Measurements from ENCODE around the gene RPS29. TPM values are rescaled to one million over a fixed set of nuclear protein-coding genes. Genes with fewer than 3 reads are reported as not detected.
A peak's percentile ranks its signal among the peaks of the same experiment; 100 is the strongest.

Gene RPS29
- total and polyA plus RNA-seq, 10 donors = 1,240 to 11,620 (median 4,157) TPM

DNA sequence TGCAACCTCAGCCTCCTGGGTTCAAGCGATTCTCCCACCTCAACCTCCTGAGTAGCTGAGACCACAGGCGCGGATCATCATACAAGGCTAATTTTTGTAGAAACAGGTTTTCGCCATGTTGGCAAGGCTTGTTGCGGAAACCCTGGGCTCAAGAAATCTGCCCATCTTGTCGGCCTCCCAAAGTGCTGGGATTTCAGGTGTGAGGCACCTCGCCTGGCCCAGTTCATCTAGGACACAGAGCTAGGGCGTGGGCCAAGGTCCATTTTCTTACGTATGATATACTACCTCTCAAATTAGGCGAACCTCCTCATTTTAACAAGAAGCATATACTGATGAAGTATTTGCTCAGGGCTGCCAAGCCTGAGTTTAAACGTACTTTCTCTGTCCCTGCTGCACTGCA is 2.1 kb downstream of the RPS29 start:
- WGBS, 5 donors = 71 to 84% (median 82%) methylated on average over 11 of the region's 11 CpGs

DNA sequence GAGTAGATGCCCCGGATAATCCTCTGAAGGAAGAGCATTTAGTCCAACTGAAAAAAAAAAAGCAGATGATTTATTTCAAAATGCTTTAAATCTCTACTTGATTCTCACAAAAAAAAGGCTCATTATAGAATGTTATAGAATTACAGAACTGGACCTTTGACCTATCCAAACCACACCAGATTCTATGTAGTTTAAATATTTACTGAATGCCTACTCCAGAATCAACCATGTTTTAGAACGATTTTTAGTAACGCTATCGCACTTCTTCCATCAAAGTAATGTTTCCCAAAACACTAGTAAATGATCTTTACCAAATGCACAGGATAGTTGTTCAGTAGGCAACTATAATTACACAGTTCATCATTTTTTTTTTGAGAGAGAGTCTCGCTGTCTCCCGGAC is 2.6 kb downstream of the RPS29 start:
- TF ChIP-seq POLR2A (IDR thresholded peaks at IDR 0.05) = no peak
- TF ChIP-seq POLR2AphosphoS5 (IDR thresholded peaks at IDR 0.05) = no peak
- TF ChIP-seq, protein P1, sequence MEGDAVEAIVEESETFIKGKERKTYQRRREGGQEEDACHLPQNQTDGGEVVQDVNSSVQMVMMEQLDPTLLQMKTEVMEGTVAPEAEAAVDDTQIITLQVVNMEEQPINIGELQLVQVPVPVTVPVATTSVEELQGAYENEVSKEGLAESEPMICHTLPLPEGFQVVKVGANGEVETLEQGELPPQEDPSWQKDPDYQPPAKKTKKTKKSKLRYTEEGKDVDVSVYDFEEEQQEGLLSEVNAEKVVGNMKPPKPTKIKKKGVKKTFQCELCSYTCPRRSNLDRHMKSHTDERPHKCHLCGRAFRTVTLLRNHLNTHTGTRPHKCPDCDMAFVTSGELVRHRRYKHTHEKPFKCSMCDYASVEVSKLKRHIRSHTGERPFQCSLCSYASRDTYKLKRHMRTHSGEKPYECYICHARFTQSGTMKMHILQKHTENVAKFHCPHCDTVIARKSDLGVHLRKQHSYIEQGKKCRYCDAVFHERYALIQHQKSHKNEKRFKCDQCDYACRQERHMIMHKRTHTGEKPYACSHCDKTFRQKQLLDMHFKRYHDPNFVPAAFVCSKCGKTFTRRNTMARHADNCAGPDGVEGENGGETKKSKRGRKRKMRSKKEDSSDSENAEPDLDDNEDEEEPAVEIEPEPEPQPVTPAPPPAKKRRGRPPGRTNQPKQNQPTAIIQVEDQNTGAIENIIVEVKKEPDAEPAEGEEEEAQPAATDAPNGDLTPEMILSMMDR (IDR thresholded peaks at IDR 0.05 in 8 of 11, conservative IDR thresholded peaks at IDR 0.05 in 3 of 11) = no peak
- Histone ChIP-seq H3K27me3 (replicated peaks in 1 of 7) (no peaks in the 10 kb centered on the region), H3K4me1 (peaks cover 21 to 72% (median 46%) of the 10 kb centered on the region in 6 donors), H3K27ac (peak overlapping the region in 1 of 8 donors; percentile 0), H3K36me3 (peaks cover 0 to 39% (median 21%) of the 10 kb centered on the region in 6 donors), H3K4me3 (peak overlapping the region in 3 of 8 donors; percentile 68 to 89 (median 88)), H3K9me3 (no peaks in the 10 kb centered on the region)
- DNase-seq = no peak
- intact Hi-C loops (cut with DNase I; ENCODE audit: low total_unique reads) = no loop called here
- 81 to 91% (median 85%) methylated on average over 6 of the region's 6 CpGs for WGBS, 5 donors

More for the DNA sequence above, 2.1 kb downstream of the RPS29 start:
- Histone ChIP-seq H3K4me3 (peak overlapping the region in 7 of 8 donors; percentile 0 to 95 (median 85)), H3K27me3 (replicated peaks in 1 of 7) (no peaks in the 10 kb centered on the region), H3K4me1 (peaks cover 21 to 72% (median 46%) of the 10 kb centered on the region in 6 donors), H3K36me3 (peaks cover 0 to 39% (median 21%) of the 10 kb centered on the region in 6 donors), H3K9me3 (no peaks in the 10 kb centered on the region), H3K27ac (peak overlapping the region in 3 of 8 donors; percentile 0 to 98 (median 98))
- TF ChIP-seq POLR2A (IDR thresholded peaks at IDR 0.05) = no peak
- TF ChIP-seq POLR2AphosphoS5 (IDR thresholded peaks at IDR 0.05) = no peak
- TF ChIP-seq, protein P1 (IDR thresholded peaks at IDR 0.05 in 8 of 11, conservative IDR thresholded peaks at IDR 0.05 in 3 of 11) = no peak
- intact Hi-C loops (cut with DNase I; ENCODE audit: low total_unique reads) = no loop called here
- DNase-seq = no peak

DNA sequence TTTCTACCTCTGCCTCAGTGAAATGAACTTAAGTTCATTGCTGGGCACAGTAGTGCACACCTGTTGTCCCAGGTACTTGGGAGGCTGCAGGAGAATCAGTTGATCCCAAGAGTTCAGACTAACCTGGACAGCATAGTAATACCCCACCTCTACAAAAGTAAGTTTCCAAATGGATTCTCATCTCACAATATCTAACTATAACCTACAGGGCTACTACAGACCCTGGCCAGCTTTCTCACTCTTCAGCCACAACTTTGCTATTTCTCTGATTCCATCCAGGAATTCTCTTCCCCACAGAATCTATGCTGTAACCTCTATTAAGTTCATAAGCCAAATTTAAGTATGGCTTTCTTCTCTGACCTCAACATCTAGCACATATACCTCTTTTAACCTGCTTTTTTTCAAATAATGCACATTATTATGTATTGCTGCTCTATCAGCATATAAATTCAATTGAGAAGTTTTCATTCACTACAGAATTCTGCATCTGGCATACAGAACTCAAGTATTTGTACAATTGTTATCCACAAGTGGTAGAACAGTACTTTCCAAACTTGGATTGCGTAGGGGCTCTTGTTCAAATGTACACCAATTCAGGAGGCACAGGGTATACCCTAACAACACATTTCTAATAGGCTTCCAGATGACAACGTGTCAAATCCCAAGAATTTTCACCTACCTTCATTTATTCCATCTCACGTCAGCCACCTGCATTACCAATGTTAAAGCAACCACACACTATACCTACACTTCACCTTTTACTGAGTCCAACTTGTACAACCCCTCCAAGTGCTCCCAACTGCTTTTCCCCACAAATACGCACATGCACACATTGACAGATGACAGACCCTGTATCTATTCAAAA is 3.8 kb downstream of the RPS29 start:
- no peak for DNase-seq
- 91 to 96% (median 92%) methylated on average over 4 of the region's 4 CpGs for WGBS, 5 donors
- no peaks in the 10 kb centered on the region for H3K27me3 ChIP-seq (replicated peaks in 1 of 7)
- peaks cover 0 to 46% (median 23%) of the 10 kb centered on the region in 6 donors for H3K36me3 ChIP-seq
- TF ChIP-seq POLR2A (IDR thresholded peaks at IDR 0.05) (no peak), POLR2AphosphoS5 (IDR thresholded peaks at IDR 0.05) (no peak)
- TF ChIP-seq, protein P1 (IDR thresholded peaks at IDR 0.05 in 8 of 11, conservative IDR thresholded peaks at IDR 0.05 in 3 of 11) = no peak
- H3K4me3 ChIP-seq = no peak overlapping the region
- H3K4me1 ChIP-seq = peaks cover 21 to 69% (median 45%) of the 10 kb centered on the region in 6 donors
- no peak overlapping the region for H3K27ac ChIP-seq
- intact Hi-C loops (cut with DNase I; ENCODE audit: low total_unique reads) = no loop called here
- no peaks in the 10 kb centered on the region for H3K9me3 ChIP-seq
